ENCODE data around the gene BEND4.

BEND4 gene

GRCh38 chr4:42070463-42070862 lies 82.0 kb downstream of the BEND4 start:
- Mint-ChIP-seq H3K9me3 (no peaks in the 10 kb centered on the region), H3K36me3 (ENCODE audit: low read depth) (peaks cover 18% of the 10 kb centered on the region), H3K27me3 (ENCODE audit: low read depth) (no peaks in the 10 kb centered on the region), H3K4me3 (no peak overlapping the region), H3K4me1 (ENCODE audit: low read depth) (no peaks in the 10 kb centered on the region), H3K27ac (no peak overlapping the region)
- no peak for DNase-seq (ENCODE audit: low spot score)

GRCh38 chr4:42067264-42067663 lies 85.2 kb downstream of the BEND4 start:
- no peaks in the 10 kb centered on the region for H3K27me3 Mint-ChIP-seq (ENCODE audit: low read depth)
- no peaks in the 10 kb centered on the region for H3K9me3 Mint-ChIP-seq
- no peak for DNase-seq (ENCODE audit: low spot score)
- no peak overlapping the region for H3K4me3 Mint-ChIP-seq
- no peaks in the 10 kb centered on the region for H3K4me1 Mint-ChIP-seq (ENCODE audit: low read depth)
- H3K27ac Mint-ChIP-seq, result no peak overlapping the region
- H3K36me3 Mint-ChIP-seq (ENCODE audit: low read depth), result peaks cover 17% of the 10 kb centered on the region

DNA sequence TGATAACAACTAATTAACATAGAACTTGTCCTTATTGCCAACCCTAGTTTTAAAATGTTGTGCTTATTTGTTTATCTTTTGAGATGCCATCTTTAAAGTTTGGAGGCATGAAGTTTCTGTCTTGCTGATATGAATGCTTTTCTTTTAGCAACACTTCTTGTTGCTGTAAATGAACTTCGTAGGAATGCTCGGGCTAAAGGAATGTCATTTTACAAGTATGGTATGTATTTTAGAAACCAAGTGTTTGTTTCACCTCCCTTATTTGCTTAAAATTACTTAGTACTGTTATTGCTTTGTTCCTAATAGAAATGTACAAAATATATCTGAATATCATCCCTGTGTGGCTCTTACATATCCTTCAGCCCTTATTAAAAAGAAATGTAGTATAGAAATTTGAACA lies 86.1 kb downstream of the BEND4 start:
- Mint-ChIP-seq H3K27ac (no peak overlapping the region), H3K4me3 (no peak overlapping the region), H3K4me1 (ENCODE audit: low read depth) (no peaks in the 10 kb centered on the region), H3K27me3 (ENCODE audit: low read depth) (no peaks in the 10 kb centered on the region), H3K9me3 (no peaks in the 10 kb centered on the region), H3K36me3 (ENCODE audit: low read depth) (peaks cover 14% of the 10 kb centered on the region)
- DNase-seq (ENCODE audit: low spot score), result no peak
